Fibroblast of the aortic adventitia (primary cell): ENCODE measurements around the gene SYT1. TPM values are rescaled to one million over a fixed set of nuclear protein-coding genes. Genes with fewer than 3 reads are reported as not detected.

ENCODE experiments used
- DNase-seq: peaks from one replicate; pipeline ENCODE4 v3.0.0-alpha.2; 2010; ENCODE audit warnings: low read depth
- H3K4me3 ChIP-seq: 2 replicates; pipeline ENCODE4 v1.5.1; 2011; ENCODE audit warnings: low read depth, mild to moderate bottlenecking, control low read depth, low read length, moderate library complexity
- CTCF ChIP-seq: IDR thresholded peaks from 2 replicates; pipeline ENCODE4 v1.5.1; 2011; ENCODE audit warnings: mild to moderate bottlenecking, low read length, control low read depth, inconsistent platforms; ENCODE audit not compliant: insufficient read depth
- total RNA-seq: library from RNA; depleted of rRNA; stranded (reverse); fragments of >200 nt; gene quantifications from 2 replicates; pipeline ENCODE4 v1.2.3, GENCODE V29; 2012; ENCODE audit warnings: low replicate concordance

SYT1 gene
- total RNA-seq, 1 donor, result 43.3 TPM

- no peak for DNase-seq
- no peak for TF ChIP-seq CTCF
- no peak overlapping the region for H3K4me3 ChIP-seq
Observed at GRCh38 chr12:78887444-78887843, 22.9 kb downstream of the SYT1 start.

GRCh38 chr12:78888568-78888967, 24.0 kb downstream of the SYT1 start:
- DNase-seq, result no peak
- no peak overlapping the region for H3K4me3 ChIP-seq
- no peak for TF ChIP-seq CTCF

- H3K4me3 ChIP-seq, result no peak overlapping the region
- no peak for DNase-seq
- TF ChIP-seq CTCF, result no peak
Observed at GRCh38 chr12:78891646-78892353, 27.2 kb downstream of the SYT1 start.

- TF ChIP-seq CTCF, result no peak
- peak; percentile 90 for DNase-seq
- H3K4me3 ChIP-seq, result no peak overlapping the region
Observed at GRCh38 chr12:78898416-78898815, 33.8 kb downstream of the SYT1 start.

- no peak for DNase-seq
- TF ChIP-seq CTCF, result no peak
- no peak overlapping the region for H3K4me3 ChIP-seq
Observed at GRCh38 chr12:78914859-78915331, 50.3 kb downstream of the SYT1 start.

GRCh38 chr12:78916845-78917480, 52.4 kb downstream of the SYT1 start:
- no peak overlapping the region for H3K4me3 ChIP-seq
- TF ChIP-seq CTCF, result no peak
- DNase-seq, result peak; percentile 39

GRCh38 chr12:78917513-78917912, 52.9 kb downstream of the SYT1 start:
- TF ChIP-seq CTCF, result no peak
- no peak for DNase-seq
- H3K4me3 ChIP-seq, result no peak overlapping the region
